Activated T-helper 9 cell treated with anti-CD3 and anti-CD28 coated beads, Interleukin-2, amount 50 U/mL, for 16 hours (primary cell): ENCODE results near the gene GRID1.

Experiments used
- DNase-seq: peaks from one replicate; pipeline ENCODE4 v3.0.0-alpha.2; 2020; ENCODE audit warnings: low read depth

The GRID1 gene

GRCh38 chr10:86165666-86166065 lies 200.9 kb downstream of the GRID1 start:
- no peak for DNase-seq

GRCh38 chr10:86164960-86165630 lies 201.5 kb downstream of the GRID1 start:
- no peak for DNase-seq

GRCh38 chr10:86164174-86164774 lies 202.3 kb downstream of the GRID1 start:
- DNase-seq, result no peak

GRCh38 chr10:86163522-86164173 lies 202.9 kb downstream of the GRID1 start:
- DNase-seq, result no peak

GRCh38 chr10:86162696-86163400 lies 203.7 kb downstream of the GRID1 start:
- DNase-seq, result no peak

- no peak for DNase-seq
Measured at GRCh38 chr10:86162036-86162435, 204.6 kb downstream of the GRID1 start.

GRCh38 chr10:86160890-86161585 lies 205.6 kb downstream of the GRID1 start:
- no peak for DNase-seq

- no peak for DNase-seq
Measured at GRCh38 chr10:86159797-86160196, 206.8 kb downstream of the GRID1 start.

GRCh38 chr10:86155054-86155921 lies 211.3 kb downstream of the GRID1 start:
- no peak for DNase-seq

- DNase-seq, result no peak
Measured at GRCh38 chr10:86153751-86154150, 212.8 kb downstream of the GRID1 start.

- DNase-seq, result no peak
Measured at GRCh38 chr10:86152911-86153310, 213.7 kb downstream of the GRID1 start.

GRCh38 chr10:86152354-86152753 lies 214.2 kb downstream of the GRID1 start:
- no peak for DNase-seq

- DNase-seq, result no peak
Measured at GRCh38 chr10:86151613-86152012, 215.0 kb downstream of the GRID1 start.

GRCh38 chr10:86149257-86149656 lies 217.3 kb downstream of the GRID1 start:
- no peak for DNase-seq

GRCh38 chr10:86148117-86148516 lies 218.5 kb downstream of the GRID1 start:
- DNase-seq, result no peak

- DNase-seq, result no peak
Measured at GRCh38 chr10:86144301-86144700, 222.3 kb downstream of the GRID1 start.

GRCh38 chr10:86141896-86142295 lies 224.7 kb downstream of the GRID1 start:
- DNase-seq, result no peak

GRCh38 chr10:86139066-86139657 lies 227.4 kb downstream of the GRID1 start:
- DNase-seq, result no peak

- no peak for DNase-seq
Measured at GRCh38 chr10:86138551-86139065, 228.0 kb downstream of the GRID1 start.

GRCh38 chr10:86137561-86137960 lies 229.0 kb downstream of the GRID1 start:
- DNase-seq, result no peak

GRCh38 chr10:86136934-86137333 lies 229.7 kb downstream of the GRID1 start:
- DNase-seq, result no peak
